Liver (tissue), 9 donors: ENCODE measurements around the gene SORCS2. TPM values are rescaled to one million over a fixed set of nuclear protein-coding genes. Genes with fewer than 3 reads are reported as not detected.

Experiments used
- DNase-seq: peaks from one replicate; pipeline ENCODE4 v3.0.0-alpha.2; 2017; ENCODE audit warnings: low spot score
- H3K27ac ChIP-seq, 2 donors: one replicate each; pipeline ENCODE4 v1.7.0; 2013; ENCODE audit warnings: inconsistent platforms in 2 of 2, low read length in 2 of 2, control low read depth in 1 of 2, low read depth in 1 of 2, mild to moderate bottlenecking in 1 of 2
- H3K27me3 ChIP-seq, 4 donors: one replicate each; pipeline versions ENCODE4 v1.6.1 to v1.7.0; 2013; ENCODE audit warnings: low read length in 3 of 4, inconsistent platforms in 1 of 4, mild to moderate bottlenecking in 1 of 4, moderate library complexity in 1 of 4; ENCODE audit not compliant: control insufficient read depth in 4 of 4, insufficient read depth in 4 of 4
- H3K36me3 ChIP-seq, 4 donors: one replicate each; pipeline versions ENCODE4 v1.6.1 to v1.7.0; 2013; ENCODE audit warnings: low read length in 3 of 4, mild to moderate bottlenecking in 3 of 4, low read depth in 1 of 4, moderate library complexity in 1 of 4; ENCODE audit not compliant: control insufficient read depth in 4 of 4, insufficient read depth in 3 of 4
- H3K4me1 ChIP-seq, 4 donors: one replicate each; pipeline versions ENCODE4 v1.6.1 to v1.7.0; 2013; ENCODE audit warnings: low read length in 3 of 4, mild to moderate bottlenecking in 3 of 4, moderate library complexity in 1 of 4; ENCODE audit not compliant: control insufficient read depth in 4 of 4, insufficient read depth in 4 of 4
- H3K4me3 ChIP-seq, 3 donors: one replicate each; pipeline versions ENCODE4 v1.6.1 to v1.7.0; 2013; ENCODE audit warnings: low read length in 3 of 3, control low read depth in 1 of 3, low read depth in 1 of 3, mild to moderate bottlenecking in 1 of 3
- H3K9ac ChIP-seq, 2 donors: one replicate each; pipeline ENCODE4 v1.7.0; 2013; ENCODE audit warnings: low read length in 2 of 2, mild to moderate bottlenecking in 2 of 2, moderate library complexity in 2 of 2, control low read depth in 1 of 2, low read depth in 1 of 2
- H3K9me3 ChIP-seq, 4 donors: one replicate each; pipeline versions ENCODE4 v1.6.1 to v1.7.0; 2013; ENCODE audit warnings: low read length in 3 of 4; ENCODE audit not compliant: control insufficient read depth in 4 of 4
- ATF3 ChIP-seq: IDR thresholded peaks from 2 replicates; pipeline ENCODE4 v1.6.1; 2016; ENCODE audit warnings: antibody characterized with exemption
- CTCF ChIP-seq: fragments of 150-350 bp; IDR thresholded peaks from 2 replicates; pipeline ENCODE4 v1.5.1; 2017; ENCODE audit warnings: improper control_type of control experiment, low read depth, low read length; ENCODE audit not compliant: missing input control
- EGR1 ChIP-seq, 2 donors: IDR thresholded peaks; 2 replicates each; pipeline ENCODE4 v1.6.1; 2016 to 2018; ENCODE audit warnings: antibody characterized with exemption in 2 of 2, low read depth in 2 of 2
- FOXA1 ChIP-seq: IDR thresholded peaks from 2 replicates; pipeline ENCODE4 v1.6.1; 2016; ENCODE audit warnings: antibody characterized with exemption
- FOXA2 ChIP-seq: IDR thresholded peaks from 2 replicates; pipeline ENCODE4 v1.6.1; 2016; ENCODE audit warnings: antibody characterized with exemption
- GABPA ChIP-seq, 2 donors: IDR thresholded peaks in 1 of 2; conservative IDR thresholded peaks in 1 of 2; 2 replicates each; pipeline ENCODE4 v1.6.1; 2016; ENCODE audit warnings: antibody characterized with exemption in 2 of 2, mild to moderate bottlenecking in 1 of 2, moderate library complexity in 1 of 2
- HNF4A ChIP-seq, 2 donors: conservative IDR thresholded peaks; 2 replicates each; pipeline ENCODE4 v1.6.1; 2016; ENCODE audit warnings: antibody characterized with exemption in 2 of 2, mild to moderate bottlenecking in 2 of 2
- HNF4G ChIP-seq: IDR thresholded peaks from 2 replicates; pipeline ENCODE4 v1.6.1; 2016; ENCODE audit warnings: antibody characterized with exemption
- JUND ChIP-seq, 2 donors: IDR thresholded peaks; 2 replicates each; pipeline ENCODE4 v1.6.1; 2016; ENCODE audit warnings: antibody characterized with exemption in 2 of 2
- MAX ChIP-seq: IDR thresholded peaks from 2 replicates; pipeline ENCODE4 v1.6.1; 2016; ENCODE audit warnings: antibody characterized with exemption
- NR2F2 ChIP-seq: IDR thresholded peaks from 2 replicates; pipeline ENCODE4 v1.6.1; 2016; ENCODE audit warnings: antibody characterized with exemption
- RAD21 ChIP-seq, 2 donors: IDR thresholded peaks; 2 replicates each; pipeline ENCODE4 v1.6.1; 2016; ENCODE audit warnings: antibody characterized with exemption in 2 of 2, mild to moderate bottlenecking in 2 of 2
- REST ChIP-seq: IDR thresholded peaks from 2 replicates; pipeline ENCODE4 v1.6.1; 2016; ENCODE audit warnings: antibody characterized with exemption, mild to moderate bottlenecking
- RXRA ChIP-seq, 2 donors: IDR thresholded peaks; 2 replicates each; pipeline ENCODE4 v1.6.1; 2017 to 2018; ENCODE audit warnings: antibody characterized with exemption in 2 of 2, mild to moderate bottlenecking in 1 of 2
- SP1 ChIP-seq: IDR thresholded peaks from 2 replicates; pipeline ENCODE4 v1.6.1; 2018; ENCODE audit warnings: antibody characterized with exemption, mild to moderate bottlenecking
- TAF1 ChIP-seq: conservative IDR thresholded peaks from 2 replicates; pipeline ENCODE4 v1.6.1; 2016; ENCODE audit warnings: antibody characterized with exemption, mild to moderate bottlenecking
- YY1 ChIP-seq: IDR thresholded peaks from 2 replicates; pipeline ENCODE4 v1.6.1; 2016; ENCODE audit warnings: antibody characterized with exemption, mild to moderate bottlenecking
- ZBTB33 ChIP-seq: IDR thresholded peaks from 2 replicates; pipeline ENCODE4 v1.6.1; 2016; ENCODE audit warnings: antibody characterized with exemption
- WGBS: extraction: QIAGEN DNeasy Blood & Tissue Kit; methylation state at CpG from one replicate; pipeline ENCODE4 v1.1.7; 2013; 5-methylcytosine and 5-hydroxymethylcytosine counted together
- polyA plus RNA-seq, 2 donors: library from polyadenylated mRNA; stranded (reverse) in 1 of 2; unstranded in 1 of 2; fragments of 200-250 nt in 1 of 2; fragments of >200 nt in 1 of 2; fragmentation: Nextera tagmentation in 1 of 2; extraction: Ambion mirVana in 1 of 2; gene quantifications; one replicate each; pipeline versions ENCODE4 v1.2.1 to v1.2.3, GENCODE V29; 2013 to 2015
- total RNA-seq, 2 donors: library from RNA; depleted of rRNA; stranded (reverse); fragments of >200 nt; gene quantifications; one replicate each; pipeline ENCODE4 v1.2.3, GENCODE V29; 2014
- donor health status: healthy.
- donor health status: healthy.
- donor health status: healthy.
- donor health status: healthy.
- donor health status: healthy.

SORCS2 gene
- total and polyA plus RNA-seq, 4 donors = 0.10 to 1.4 (median 0.92) TPM

- Histone ChIP-seq H3K4me3 (no peak overlapping the region), H3K4me1 (peaks cover 0 to 7% (median 5%) of the 10 kb centered on the region in 4 donors), H3K9me3 (no peaks in the 10 kb centered on the region), H3K27ac (no peak overlapping the region), H3K36me3 (no peaks in the 10 kb centered on the region), H3K27me3 (no peaks in the 10 kb centered on the region), H3K9ac (no peak overlapping the region)
- 66% methylated on average over 4 of the region's 4 CpGs for WGBS
- no peak for DNase-seq
- TF ChIP-seq REST (no peak), SP1 (no peak), HNF4G (no peak), MAX (no peak), ATF3 (no peak), TAF1 (no peak), CTCF (no peak), ZBTB33 (no peak), HNF4A (conservative IDR thresholded peaks at IDR 0.05) (no peak), EGR1 (IDR thresholded peaks at IDR 0.05; ENCODE audit: low read depth in 2 of 2) (no peak), GABPA (IDR thresholded peaks at IDR 0.05 in 1 of 2, conservative IDR thresholded peaks at IDR 0.05 in 1 of 2) (no peak), NR2F2 (no peak)
Measured at GRCh38 chr4:7167706-7168105, 24.6 kb upstream of the SORCS2 start.

- no peak overlapping the region for H3K9ac ChIP-seq
- H3K4me3 ChIP-seq = no peak overlapping the region
- 94% methylated on average over 8 of the region's 8 CpGs for WGBS
- no peaks in the 10 kb centered on the region for H3K27me3 ChIP-seq
- peaks cover 0 to 7% (median 5%) of the 10 kb centered on the region in 4 donors for H3K4me1 ChIP-seq
- no peak for DNase-seq
- no peaks in the 10 kb centered on the region for H3K36me3 ChIP-seq
- no peak overlapping the region for H3K27ac ChIP-seq
- H3K9me3 ChIP-seq = no peaks in the 10 kb centered on the region
- TF ChIP-seq RAD21 (IDR thresholded peaks at IDR 0.05) (no peak), JUND (IDR thresholded peaks at IDR 0.05) (no peak), FOXA2 (no peak), ATF3 (no peak), GABPA (IDR thresholded peaks at IDR 0.05 in 1 of 2, conservative IDR thresholded peaks at IDR 0.05 in 1 of 2) (no peak), NR2F2 (no peak), REST (no peak), EGR1 (IDR thresholded peaks at IDR 0.05; ENCODE audit: low read depth in 2 of 2) (no peak), FOXA1 (no peak), ZBTB33 (no peak), YY1 (no peak), RXRA (IDR thresholded peaks at IDR 0.05) (no peak), HNF4G (no peak), TAF1 (no peak)
Measured at GRCh38 chr4:7168106-7168505, 24.2 kb upstream of the SORCS2 start.
